HG03039 (cell line): ENCODE data around the gene NDST4.

Experiments used
- ATAC-seq: cut with Tn5 transposase; IDR thresholded peaks from one replicate; pipeline ENCODE4 v1.9.1; 2021; ENCODE audit warnings: mild to moderate bottlenecking, moderate library complexity; ENCODE audit not compliant: unreplicated experiment

The NDST4 gene

GRCh38 chr4:114921191-114921590 is 192.2 kb downstream of the NDST4 start:
- ATAC-seq, result no peak

- ATAC-seq, result no peak
These were observed 202.3 kb downstream of the NDST4 start for GRCh38 chr4:114911111-114911510.

- ATAC-seq, result no peak
These were observed 205.9 kb downstream of the NDST4 start for GRCh38 chr4:114907568-114907967.

GRCh38 chr4:114905017-114905416 is 208.4 kb downstream of the NDST4 start:
- no peak for ATAC-seq

GRCh38 chr4:114900934-114901333 is 212.5 kb downstream of the NDST4 start:
- ATAC-seq, result no peak

- ATAC-seq, result no peak
These were observed 222.6 kb downstream of the NDST4 start for GRCh38 chr4:114890773-114891172.

GRCh38 chr4:114886761-114887160 is 226.7 kb downstream of the NDST4 start:
- no peak for ATAC-seq

- ATAC-seq, result no peak
These were observed 229.8 kb downstream of the NDST4 start for GRCh38 chr4:114883641-114884040.

- no peak for ATAC-seq
These were observed 233.3 kb downstream of the NDST4 start for GRCh38 chr4:114879916-114880669.

GRCh38 chr4:114875630-114876029 is 237.8 kb downstream of the NDST4 start:
- no peak for ATAC-seq

- no peak for ATAC-seq
These were observed 239.1 kb downstream of the NDST4 start for GRCh38 chr4:114874321-114874720.

- ATAC-seq, result no peak
These were observed 242.4 kb downstream of the NDST4 start for GRCh38 chr4:114870987-114871386.

- no peak for ATAC-seq
These were observed 246.3 kb downstream of the NDST4 start for GRCh38 chr4:114866901-114867670.

GRCh38 chr4:114864060-114864459 is 249.4 kb downstream of the NDST4 start:
- no peak for ATAC-seq

GRCh38 chr4:114860786-114861185 is 252.6 kb downstream of the NDST4 start:
- ATAC-seq, result no peak

- no peak for ATAC-seq
These were observed 255.6 kb downstream of the NDST4 start for GRCh38 chr4:114857831-114858230.

GRCh38 chr4:114839986-114840385 is 273.4 kb downstream of the NDST4 start:
- ATAC-seq, result no peak

- ATAC-seq, result no peak
These were observed 282.8 kb downstream of the NDST4 start for GRCh38 chr4:114830628-114831027.

- ATAC-seq, result no peak
These were observed 285.8 kb downstream of the NDST4 start for GRCh38 chr4:114827651-114828050.

GRCh38 chr4:114815760-114816159 is 297.7 kb downstream of the NDST4 start:
- ATAC-seq, result no peak

- no peak for ATAC-seq
These were observed 299.5 kb downstream of the NDST4 start for GRCh38 chr4:114813961-114814360.

GRCh38 chr4:114811564-114812301 is 301.7 kb downstream of the NDST4 start:
- no peak for ATAC-seq
